GM04504 (cell line): ENCODE results near the gene ARTN.

Experiments
- DNase-seq: peaks from one replicate; pipeline ENCODE4 v3.0.0-alpha.2; 2012; ENCODE audit warnings: low read depth

ARTN gene

GRCh38 chr1:43986712-43987111, 53.1 kb downstream of the ARTN start:
- DNase-seq, result no peak
